Left cardiac atrium (tissue), 4 donors: ENCODE data around the gene JSRP1. TPM values are rescaled to one million over a fixed set of nuclear protein-coding genes. Genes with fewer than 3 reads are reported as not detected.

Experiments used
- ATAC-seq, 2 donors: fragments of 200-7000 bp; cut with Tn5 transposase; one replicate each; pipeline ENCODE4 v1.9.1; 2020; ENCODE audit warnings: mild to moderate bottlenecking in 2 of 2, moderate library complexity in 2 of 2
- DNase-seq: peaks from one replicate; pipeline ENCODE4 v3.0.0-alpha.2; 2020
- intact Hi-C, 2 donors: fragments of 100-400 bp; cut with DNase I; formaldehyde crosslinking; loops; one replicate each; pipeline versions ENCODE4 v1.14.1 to v1.15.1; 2022 to 2023
- microRNA-seq, 2 donors: library from miRNA; unstranded; fragments of <30 nt; microRNA quantifications; one replicate each; pipeline ENCODE4 v1.2.0, GENCODE V29; 2020
- total RNA-seq, 2 donors: library from RNA; stranded (reverse); fragmentation: NEBNext Ultra II Directional; extraction: Animal tissue kit (Norgen Biotek cat#: 25700); gene quantifications; one replicate each; pipeline ENCODE4 v1.2.1, GENCODE V29; 2021
- donor health status: DM: no; HTN: yes; CAD: no.
- donor health status: DM: no; HTN: yes; CAD: no; lungs with severe emphysema.
- donor health status: DM: yes; HTN: yes; CAD: no.
- donor health status: Dilated cardiomyopathy.

Gene JSRP1
- total RNA-seq, 2 donors from 2014 or later = 0.27 TPM; not detected in 1

GRCh38 chr19:2213799-2214198, 42.4 kb downstream of the JSRP1 start:
- ATAC-seq (no peak), DNase-seq (no peak)
- intact Hi-C loops = no loop called here

- ATAC-seq = no peak
- no peak for DNase-seq
- intact Hi-C loops = no loop called here
Observed at GRCh38 chr19:2212861-2213711, 43.1 kb downstream of the JSRP1 start.

GRCh38 chr19:2210987-2211740, 45.1 kb downstream of the JSRP1 start:
- ATAC-seq (no peak), DNase-seq (no peak)
- intact Hi-C loops = no loop called here

GRCh38 chr19:2210206-2210605, 46.0 kb downstream of the JSRP1 start:
- no peak for ATAC-seq
- no peak for DNase-seq
- intact Hi-C loops = no loop called here

GRCh38 chr19:2209408-2209807, 46.8 kb downstream of the JSRP1 start:
- intact Hi-C loops = loop anchor here in 1 of 2 donors (10.0 kb wide), 1 partner anchor 55 kb away; the partner anchor contains the start of gene AP3D1
- DNase-seq (no peak), ATAC-seq (no peak)

- intact Hi-C loops = loop anchor here in 1 of 2 donors (10.0 kb wide), 1 partner anchor 54 kb away; the partner anchor contains the start of gene AP3D1
- peak; percentile 11 to 60 for ATAC-seq
- no peak for DNase-seq
Observed at GRCh38 chr19:2208975-2209374, 47.2 kb downstream of the JSRP1 start.

- intact Hi-C loops = loop anchor here in 1 of 2 donors (10.0 kb wide), 1 partner anchor 53 kb away; the partner anchor contains the start of gene AP3D1
- ATAC-seq (peak; percentile 53 to 65), DNase-seq (peak; percentile 85)
Observed at GRCh38 chr19:2207991-2208860, 48.0 kb downstream of the JSRP1 start.

GRCh38 chr19:2207008-2207407, 49.2 kb downstream of the JSRP1 start:
- intact Hi-C loops = loop anchor here in 1 of 2 donors (10.0 kb wide), 1 partner anchor 52 kb away; the partner anchor contains the start of gene AP3D1
- DNase-seq = no peak
- no peak for ATAC-seq

GRCh38 chr19:2202366-2202765, 53.9 kb downstream of the JSRP1 start:
- intact Hi-C loops = loop anchor here in 1 of 2 donors (10.0 kb wide), 1 partner anchor 48 kb away; the partner anchor contains the start of gene AP3D1
- DNase-seq = no peak
- ATAC-seq = no peak

Small RNA genes lying within 50 kb of the gene (microRNA-seq; reads per million reads assigned to microRNA genes)
- gene MIR1227 (1.8 to 3.5 reads per million in 2 donors), gene MIR4321 (0 reads per million in 2 donors)

Other genes starting within 250 kb of the JSRP1 start
- 10 to 100 TPM; 51.4 to 54.3 TPM for gene BTBD2, start 240.7 kb downstream of the JSRP1 start, total RNA-seq
- 100 to 1,000 TPM; 127 to 174 TPM for gene MKNK2, start 205.2 kb downstream of the JSRP1 start, total RNA-seq
- gene MOB3A, start 160.1 kb downstream of the JSRP1 start, total RNA-seq = 10 to 100 TPM; 24.9 to 28.6 TPM
- gene IZUMO4, start 159.5 kb downstream of the JSRP1 start, total RNA-seq = 1 to 10 TPM in 1 of 2 donors, under 1 TPM in 1; 0.89 to 2.3 TPM
- gene AP3D1, start 104.9 kb downstream of the JSRP1 start, total RNA-seq = 100 to 1,000 TPM in 1 of 2 donors, 10 to 100 TPM in 1; 80.6 to 128 TPM
- 10 to 100 TPM in 1 of 2 donors, 1 to 10 TPM in 1; 9.8 to 16.2 TPM for gene DOT1L, start 92.5 kb downstream of the JSRP1 start, total RNA-seq
- gene PLEKHJ1, start 20.1 kb downstream of the JSRP1 start, total RNA-seq = 10 to 100 TPM; 45.2 to 45.7 TPM
- gene SF3A2, start 19.6 kb downstream of the JSRP1 start, total RNA-seq = 10 to 100 TPM; 28.8 to 34.4 TPM
- 1 to 10 TPM in 1 of 2 donors, under 1 TPM in 1; 0.80 to 1.6 TPM for gene AMH, start 7.1 kb downstream of the JSRP1 start, total RNA-seq
- gene PEAK3, start 25.8 kb upstream of the JSRP1 start, total RNA-seq = 1 to 10 TPM; 1.0 to 2.3 TPM
- gene LINGO3, start 51.7 kb upstream of the JSRP1 start, total RNA-seq = not detected
- 10 to 100 TPM; 43.6 to 47.7 TPM for gene LSM7, start 72.2 kb upstream of the JSRP1 start, total RNA-seq
- 10 to 100 TPM; 22.9 to 33.7 TPM for gene SPPL2B, start 72.3 kb upstream of the JSRP1 start, total RNA-seq
- gene TMPRSS9, start 103.8 kb upstream of the JSRP1 start, total RNA-seq = not detected
- gene TIMM13, start 171.2 kb upstream of the JSRP1 start, total RNA-seq = 10 to 100 TPM; 76.8 to 78.7 TPM
- 10 to 100 TPM; 19.5 to 20.6 TPM for gene LMNB2, start 200.5 kb upstream of the JSRP1 start, total RNA-seq
- 100 to 1,000 TPM in 1 of 2 donors, 10 to 100 TPM in 1; 64.0 to 189 TPM for gene GADD45B, start 219.7 kb upstream of the JSRP1 start, total RNA-seq